Measurements from ENCODE around the gene EPS8L2. TPM values are rescaled to one million over a fixed set of nuclear protein-coding genes. Genes with fewer than 3 reads are reported as not detected.
A peak's percentile ranks its signal among the peaks of the same experiment; 100 is the strongest.

Gene EPS8L2
- 100 to 1,000 TPM in 3 of 4 donors, 10 to 100 TPM in 1; 94.5 to 147 (median 112) TPM for polyA plus RNA-seq (ENCODE audit: insufficient read length in 4 of 4)

DNA sequence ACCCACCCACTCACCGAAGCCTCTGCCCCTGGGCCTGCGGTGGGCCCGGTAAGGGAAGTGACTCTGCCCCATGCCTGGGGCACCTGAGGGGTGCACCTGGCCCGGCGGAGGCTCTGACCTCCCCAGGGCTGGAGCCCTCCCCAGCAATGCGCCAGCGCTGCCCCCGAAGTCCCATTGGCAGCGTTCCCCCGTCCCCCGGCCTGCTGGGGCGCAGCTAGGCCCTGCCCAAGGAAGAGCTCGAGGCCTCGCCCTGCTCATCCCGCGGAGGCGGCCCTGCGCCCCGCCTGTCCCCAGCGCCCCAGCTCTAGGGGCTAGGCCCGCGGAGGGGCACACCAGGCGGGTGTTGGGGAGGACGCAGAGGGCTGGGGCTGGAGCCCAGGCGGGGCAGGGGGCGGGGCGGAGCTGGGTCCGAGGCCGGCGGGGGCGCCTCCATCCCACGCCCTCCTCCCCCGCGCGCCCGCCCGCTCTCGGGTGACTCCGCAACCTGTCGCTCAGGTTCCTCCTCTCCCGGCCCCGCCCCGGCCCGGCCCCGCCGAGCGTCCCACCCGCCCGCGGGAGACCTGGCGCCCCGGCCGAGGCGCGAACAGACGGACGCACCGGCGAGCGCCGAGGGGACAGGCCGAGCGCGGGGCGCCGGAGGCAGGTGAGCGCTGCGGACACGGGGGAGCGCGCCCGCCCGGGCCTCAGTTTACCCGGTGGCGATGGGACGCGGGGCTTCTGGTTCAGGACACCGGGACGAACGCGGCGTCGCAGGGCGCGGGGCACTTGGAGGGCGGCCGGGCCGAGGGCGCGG is at the start of gene EPS8L2:
EPS8L2 (plus strand) TSS at position 586 of the 793 bp plus-strand sequence. CDS start 3,177 bp downstream, outside the sequence.
- DNase-seq (ENCODE audit: low read depth in 4 of 4, low spot score in 3 of 4) = no peak

DNA sequence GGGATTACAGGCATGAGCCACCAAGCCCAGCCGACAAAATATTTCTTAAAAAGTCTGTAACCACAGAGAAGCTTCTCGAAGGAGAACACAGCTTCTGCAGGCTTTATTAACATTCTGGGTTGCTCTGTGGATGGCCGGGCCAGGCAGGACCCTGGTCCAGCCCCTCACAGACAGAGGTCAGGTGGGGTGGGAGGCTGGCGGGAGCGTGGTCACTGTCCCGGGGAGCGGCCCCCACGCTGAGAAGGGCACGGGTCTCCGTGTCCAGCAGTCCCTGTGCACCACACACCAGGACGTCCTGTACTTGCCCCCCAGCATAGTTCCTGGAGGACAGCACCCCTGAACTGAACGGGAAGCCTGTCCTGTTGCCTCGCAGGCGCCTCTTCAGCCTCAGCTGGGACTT is 49.6 kb upstream of the EPS8L2 start:
- DNase-seq (ENCODE audit: low read depth in 4 of 4, low spot score in 3 of 4) = no peak

GRCh38 chr11:656866-657265 is 49.2 kb upstream of the EPS8L2 start:
- DNase-seq (ENCODE audit: low read depth in 4 of 4, low spot score in 3 of 4) = no peak

- DNase-seq (ENCODE audit: low read depth in 4 of 4, low spot score in 3 of 4) = no peak
Measured at GRCh38 chr11:657691-658126, 48.3 kb upstream of the EPS8L2 start.

DNA sequence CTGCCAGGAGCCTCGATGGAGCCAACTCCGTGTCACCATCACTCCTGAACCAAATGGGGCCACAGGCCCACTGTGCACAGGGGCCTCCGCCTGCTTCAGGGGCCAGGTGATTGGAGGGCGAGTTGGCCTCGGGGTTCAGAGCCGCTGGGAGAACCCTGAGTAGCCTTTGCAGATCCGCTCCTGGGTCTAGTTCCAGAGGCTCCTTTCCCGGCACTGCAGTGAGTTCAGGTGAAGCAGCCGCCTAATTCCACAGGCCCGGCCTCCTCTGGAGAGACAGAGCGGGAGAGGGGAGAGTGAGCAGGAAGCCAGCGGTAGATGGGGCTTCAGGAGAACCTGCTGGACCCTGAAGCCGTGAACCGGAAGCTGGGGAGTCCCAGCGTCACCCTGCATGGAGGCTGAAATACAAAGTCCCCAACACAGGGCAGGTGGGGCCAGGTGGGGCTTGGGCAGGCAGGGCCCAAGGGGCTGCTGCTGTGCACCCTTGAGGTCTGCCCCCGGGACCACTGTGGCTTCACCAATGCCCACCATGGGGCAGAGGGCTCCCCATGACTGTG is 46.4 kb upstream of the EPS8L2 start:
- no peak for DNase-seq (ENCODE audit: low read depth in 4 of 4, low spot score in 3 of 4)

DNA sequence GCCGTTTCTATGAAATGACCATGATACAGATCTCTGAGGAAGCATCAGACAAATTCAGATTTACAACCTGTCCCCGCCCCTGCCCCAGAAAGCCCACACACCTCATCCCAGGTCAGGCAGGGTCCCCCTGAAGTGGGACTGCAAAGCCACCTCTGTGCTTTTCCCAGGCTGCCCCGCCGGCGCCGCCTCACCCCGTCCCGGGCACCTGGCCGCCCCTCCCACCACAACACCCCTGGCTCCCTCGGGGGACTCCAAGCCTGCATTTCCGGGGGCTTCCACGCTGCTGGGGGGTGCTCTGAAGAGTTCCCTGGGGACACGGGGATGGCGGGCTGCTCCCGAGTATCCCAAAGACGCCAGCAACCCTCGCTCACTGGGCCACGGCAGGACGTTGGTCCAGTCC is 45.8 kb upstream of the EPS8L2 start:
- no peak for DNase-seq (ENCODE audit: low read depth in 4 of 4, low spot score in 3 of 4)

DNA sequence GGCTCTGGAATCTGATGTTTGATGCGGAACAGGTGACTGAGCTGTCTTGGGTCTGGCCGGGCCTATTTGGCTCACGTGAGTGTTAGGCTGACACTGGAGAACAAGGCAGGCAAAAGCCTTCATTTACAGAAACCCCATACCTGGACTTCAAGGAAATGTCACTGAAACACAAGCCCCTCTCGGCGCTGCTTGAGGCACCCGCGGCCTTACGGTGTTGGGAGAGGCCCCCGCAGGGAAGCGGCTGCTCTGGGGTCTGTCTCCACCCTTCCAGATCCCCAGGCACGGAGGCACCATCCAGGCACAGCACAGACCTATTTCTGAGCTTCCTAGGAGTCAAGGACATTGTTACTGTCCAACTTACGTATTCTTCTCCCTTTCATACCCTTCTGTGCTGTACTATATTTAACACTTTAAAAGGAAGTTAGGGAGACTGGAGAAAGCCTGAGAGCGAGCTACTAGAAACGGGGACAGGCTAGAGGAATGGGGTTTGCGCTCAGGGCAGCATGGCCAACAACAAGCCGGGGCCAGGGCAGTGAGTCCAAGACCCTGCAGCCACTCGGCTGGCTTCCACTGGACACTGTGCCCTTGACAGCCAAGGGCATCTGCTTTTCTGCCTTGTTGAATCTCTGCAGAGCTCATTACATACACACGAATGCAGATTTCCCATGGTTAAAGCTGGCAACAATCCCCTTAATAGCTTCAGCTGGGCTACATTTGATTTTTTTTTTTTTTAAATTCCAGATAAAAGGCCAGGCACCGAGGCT is 45.2 kb upstream of the EPS8L2 start:
- no peak for DNase-seq (ENCODE audit: low read depth in 4 of 4, low spot score in 3 of 4)

- no peak for DNase-seq (ENCODE audit: low read depth in 4 of 4, low spot score in 3 of 4)
Measured at GRCh38 chr11:662689-663274, 43.2 kb upstream of the EPS8L2 start.

- peak; percentile 19 to 47 (median 30) for DNase-seq (ENCODE audit: low read depth in 4 of 4, low spot score in 3 of 4)
Measured at GRCh38 chr11:665062-665703, 40.8 kb upstream of the EPS8L2 start.

DNA sequence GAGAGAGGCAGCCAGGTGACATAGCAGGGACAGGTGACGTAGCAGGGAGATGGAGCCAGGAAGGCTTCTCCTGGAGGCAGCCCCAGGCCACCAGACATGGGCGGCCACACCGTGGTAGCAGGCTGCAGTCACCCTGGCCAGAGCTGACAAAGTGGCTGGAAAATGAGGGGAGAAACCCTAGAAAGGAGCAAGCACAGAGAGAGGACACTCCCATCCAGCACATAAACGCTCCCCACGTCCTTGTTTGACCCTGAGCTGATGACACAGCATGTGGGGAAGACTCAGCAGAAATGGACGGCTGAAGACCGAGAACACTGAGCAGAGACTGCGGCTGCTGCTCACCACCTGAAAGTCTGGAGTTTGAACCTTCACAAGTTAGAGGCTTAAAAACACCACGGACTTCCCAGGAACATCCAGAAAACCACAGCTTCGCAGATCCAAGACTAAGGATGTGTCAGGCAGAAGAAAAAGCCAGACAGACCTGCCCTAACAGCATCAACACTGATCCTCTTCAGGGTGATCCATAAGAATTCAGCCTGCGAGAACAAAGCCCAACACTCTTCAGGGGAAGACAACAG is 40.2 kb upstream of the EPS8L2 start:
- DNase-seq (ENCODE audit: low read depth in 4 of 4, low spot score in 3 of 4) = no peak

- no peak for DNase-seq (ENCODE audit: low read depth in 4 of 4, low spot score in 3 of 4)
Measured at GRCh38 chr11:673866-674265, 32.2 kb upstream of the EPS8L2 start.

DNA sequence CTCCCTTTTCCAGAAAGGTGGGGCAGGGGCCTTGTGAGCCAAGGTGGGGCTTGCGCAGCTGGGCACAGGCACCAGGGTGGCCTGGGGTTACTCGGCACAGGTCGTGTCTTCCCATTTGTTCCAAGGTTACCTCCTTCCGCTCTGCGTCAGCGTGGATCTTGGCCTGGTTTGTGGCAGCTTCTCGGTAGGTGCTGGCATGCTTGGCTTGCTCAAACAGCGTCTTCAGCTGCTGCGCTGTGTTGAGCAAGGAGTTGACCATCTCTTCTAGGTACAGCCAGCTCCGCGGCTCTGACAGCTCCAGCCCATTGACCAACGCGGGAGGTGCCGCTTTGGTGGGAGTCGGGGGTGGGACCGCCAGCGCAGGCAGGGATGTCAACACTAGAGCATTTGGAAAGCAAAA is 31.6 kb upstream of the EPS8L2 start:
- no peak for DNase-seq (ENCODE audit: low read depth in 4 of 4, low spot score in 3 of 4)

DNA sequence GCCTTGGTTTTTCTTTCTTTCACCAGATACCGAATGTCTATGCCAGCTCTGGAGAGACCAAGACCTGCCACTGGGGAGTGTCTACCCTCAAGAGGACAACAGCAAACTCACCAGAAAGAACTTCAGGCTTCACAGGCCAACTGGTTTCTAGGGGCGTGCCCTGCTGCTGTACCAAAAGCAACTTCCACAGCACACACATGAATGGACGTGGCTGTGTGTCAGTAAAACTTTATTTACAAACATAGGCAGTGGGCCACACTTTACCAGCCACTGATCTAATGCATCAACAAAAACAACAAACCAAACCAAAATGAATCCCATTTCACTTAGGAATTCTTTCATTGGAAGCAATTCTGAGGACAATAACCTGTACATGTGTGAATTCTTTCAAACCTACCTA is 27.7 kb upstream of the EPS8L2 start:
- DNase-seq (ENCODE audit: low read depth in 4 of 4, low spot score in 3 of 4) = no peak

GRCh38 chr11:679271-680207 is 26.5 kb upstream of the EPS8L2 start:
- DNase-seq (ENCODE audit: low read depth in 4 of 4, low spot score in 3 of 4) = no peak

DNA sequence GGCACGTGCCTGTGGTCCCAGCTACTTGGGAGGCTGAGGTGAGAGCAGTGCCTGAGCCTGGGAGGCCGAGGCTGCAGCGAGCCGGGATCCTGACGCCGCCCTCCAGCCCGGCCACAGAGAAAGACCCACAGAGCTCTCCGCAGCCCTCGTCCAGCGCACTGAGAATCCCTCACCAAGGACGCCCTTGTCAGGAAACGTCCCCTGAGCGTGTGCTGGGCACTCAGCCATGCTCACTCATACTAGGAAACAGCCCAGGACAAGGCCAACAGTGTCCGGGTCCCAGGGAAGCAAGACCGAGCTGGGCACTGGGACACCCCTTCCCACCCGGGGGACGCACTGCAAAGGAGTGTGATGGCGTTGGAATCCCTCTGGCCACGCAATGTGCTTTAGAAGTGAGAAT is 25.6 kb upstream of the EPS8L2 start:
- DNase-seq (ENCODE audit: low read depth in 4 of 4, low spot score in 3 of 4) = no peak

DNA sequence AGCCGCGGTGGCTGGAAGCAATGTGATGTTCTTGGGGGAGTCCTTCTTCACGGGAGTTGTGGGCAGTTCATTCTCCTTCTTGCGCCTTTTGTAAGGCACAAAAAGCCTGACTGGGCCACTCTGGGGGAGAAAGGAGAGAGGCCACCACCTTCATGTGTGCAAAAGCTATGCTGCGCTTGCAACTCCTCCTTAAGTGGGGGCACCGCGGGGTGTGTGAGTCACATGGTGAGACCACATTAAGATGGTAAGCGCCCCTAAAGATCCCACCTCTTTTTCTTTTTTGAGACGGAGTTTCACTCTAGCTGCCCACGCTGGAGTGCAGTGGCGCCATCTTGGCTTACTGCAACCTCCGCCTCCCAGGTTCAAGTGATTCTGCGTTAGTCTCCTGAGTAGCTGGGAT is 25.1 kb upstream of the EPS8L2 start:
- no peak for DNase-seq (ENCODE audit: low read depth in 4 of 4, low spot score in 3 of 4)

DNA sequence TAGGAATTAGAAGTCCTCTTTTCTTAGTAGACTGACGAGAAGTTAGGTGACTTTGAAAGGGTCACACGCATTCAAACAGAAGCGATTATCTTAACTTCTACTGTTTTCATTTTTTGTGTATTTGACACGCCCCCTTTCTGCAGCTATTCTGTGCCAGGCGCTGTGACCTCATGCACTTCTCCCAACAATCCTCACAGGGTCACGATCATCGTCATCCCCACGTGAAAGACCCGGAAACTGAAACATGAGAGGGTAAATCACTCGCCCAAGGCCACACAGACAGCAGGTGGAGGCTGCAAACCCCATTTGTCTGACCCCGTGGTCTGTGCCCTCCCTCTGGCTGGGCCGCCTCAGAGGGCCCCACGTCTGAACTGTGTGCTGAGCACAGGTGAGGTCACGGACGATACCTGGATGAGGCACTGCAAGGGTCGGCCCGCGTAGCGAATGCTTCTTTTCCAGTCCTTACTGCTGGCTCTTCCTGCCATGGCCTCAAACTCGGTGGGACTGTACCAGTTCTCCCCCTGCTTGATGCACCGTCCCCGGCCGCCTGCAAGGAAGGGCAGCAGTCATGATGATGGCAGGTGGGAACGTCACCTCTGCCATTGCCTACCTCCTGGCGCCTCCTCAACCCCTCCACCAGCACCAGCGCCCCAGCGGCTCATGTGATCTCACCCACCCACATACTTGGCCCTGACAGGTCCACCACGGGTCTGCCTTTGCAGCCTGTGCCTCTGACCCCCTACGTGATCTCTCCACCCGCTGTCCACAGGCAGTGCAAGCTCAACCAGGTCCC is 19.4 kb upstream of the EPS8L2 start:
- DNase-seq (ENCODE audit: low read depth in 4 of 4, low spot score in 3 of 4) = no peak

DNA sequence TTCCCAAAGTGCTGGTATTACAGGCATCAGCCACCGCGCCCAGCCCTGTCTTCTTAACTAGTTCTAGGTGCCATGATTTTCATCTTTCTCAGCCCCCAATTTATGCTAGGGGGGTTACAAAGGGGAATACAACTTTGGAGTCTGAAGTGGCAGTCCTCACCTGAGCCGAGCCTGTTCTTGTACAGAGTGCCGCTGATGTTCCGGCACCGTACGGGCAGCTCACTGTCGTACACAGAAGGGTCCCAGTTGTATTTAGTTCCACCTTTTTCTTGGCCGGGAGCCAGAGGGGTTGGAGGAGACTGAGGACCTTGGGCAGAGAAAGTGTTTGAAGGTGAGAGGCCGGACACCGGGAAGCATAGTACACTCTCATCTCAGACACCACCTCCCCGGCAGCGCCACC is 18.3 kb upstream of the EPS8L2 start:
- DNase-seq (ENCODE audit: low read depth in 4 of 4, low spot score in 3 of 4) = no peak
